LNCaP clone FGC (cell line): ENCODE measurements around the gene ACR.
"Not testable (repeated sequence)": the region's sequence is repeated elsewhere in the genome, so short reads cannot be mapped to it uniquely, and the experiment has no call there.

ENCODE experiments used
- DNase-seq: peaks from one replicate; pipeline ENCODE4 v3.0.0-alpha.2; 2011; ENCODE audit warnings: low read depth
- H3K4me3 ChIP-seq: 2 replicates; pipeline ENCODE4 v1.5.1; 2011; ENCODE audit warnings: mild to moderate bottlenecking, low read depth, low read length, control low read depth
- TF ChIP-seq, protein P1 (sequence below): IDR thresholded peaks from 2 replicates; pipeline ENCODE4 v1.5.1; 2012; ENCODE audit warnings: mild to moderate bottlenecking; ENCODE audit not compliant: control insufficient read depth, insufficient read depth; ENCODE audit errors: extremely low read depth

The ACR gene

DNA sequence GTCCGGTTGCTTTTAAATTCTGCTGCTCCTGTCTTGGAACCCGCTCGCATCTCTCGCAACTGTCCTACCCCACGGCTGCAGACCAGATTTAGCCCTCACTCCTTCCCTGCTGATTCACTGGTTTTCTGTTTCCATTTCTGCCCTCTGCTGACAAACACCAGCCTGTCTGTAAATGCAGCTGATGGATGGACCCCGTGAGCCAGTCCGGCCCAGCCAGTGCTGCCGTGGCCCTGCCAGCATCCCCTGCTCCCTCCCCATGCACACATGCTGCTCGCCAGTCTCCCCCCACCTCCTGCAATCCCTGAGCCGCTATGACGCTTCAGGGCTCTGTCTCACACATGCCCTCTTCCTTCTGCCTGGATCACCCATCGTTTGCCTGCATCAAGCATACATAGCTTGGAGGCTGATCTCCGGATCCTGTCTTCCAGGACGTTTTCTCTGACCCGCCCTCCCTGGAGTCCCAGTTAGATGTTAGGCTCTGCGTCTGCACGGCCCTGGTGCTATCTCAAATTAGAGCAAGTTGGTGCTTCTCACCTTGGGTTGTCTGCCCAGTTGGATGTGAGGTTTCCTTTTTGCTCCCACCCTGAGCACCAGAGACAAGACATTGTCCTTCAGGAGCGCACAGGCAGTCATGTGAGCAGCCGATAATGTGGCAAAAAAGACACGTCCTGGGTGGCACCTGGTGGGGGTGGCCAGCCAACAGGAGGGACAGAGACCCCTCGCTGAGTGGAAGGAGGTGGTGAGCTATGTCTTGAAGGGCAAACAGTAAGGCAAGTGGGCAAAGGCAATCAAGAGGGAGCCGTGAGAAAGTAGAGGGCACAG is 4.3 kb upstream of the ACR start:
- no peak for DNase-seq
- H3K4me3 ChIP-seq: no peak overlapping the region
- TF ChIP-seq, protein P1, sequence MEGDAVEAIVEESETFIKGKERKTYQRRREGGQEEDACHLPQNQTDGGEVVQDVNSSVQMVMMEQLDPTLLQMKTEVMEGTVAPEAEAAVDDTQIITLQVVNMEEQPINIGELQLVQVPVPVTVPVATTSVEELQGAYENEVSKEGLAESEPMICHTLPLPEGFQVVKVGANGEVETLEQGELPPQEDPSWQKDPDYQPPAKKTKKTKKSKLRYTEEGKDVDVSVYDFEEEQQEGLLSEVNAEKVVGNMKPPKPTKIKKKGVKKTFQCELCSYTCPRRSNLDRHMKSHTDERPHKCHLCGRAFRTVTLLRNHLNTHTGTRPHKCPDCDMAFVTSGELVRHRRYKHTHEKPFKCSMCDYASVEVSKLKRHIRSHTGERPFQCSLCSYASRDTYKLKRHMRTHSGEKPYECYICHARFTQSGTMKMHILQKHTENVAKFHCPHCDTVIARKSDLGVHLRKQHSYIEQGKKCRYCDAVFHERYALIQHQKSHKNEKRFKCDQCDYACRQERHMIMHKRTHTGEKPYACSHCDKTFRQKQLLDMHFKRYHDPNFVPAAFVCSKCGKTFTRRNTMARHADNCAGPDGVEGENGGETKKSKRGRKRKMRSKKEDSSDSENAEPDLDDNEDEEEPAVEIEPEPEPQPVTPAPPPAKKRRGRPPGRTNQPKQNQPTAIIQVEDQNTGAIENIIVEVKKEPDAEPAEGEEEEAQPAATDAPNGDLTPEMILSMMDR: no peak

DNA sequence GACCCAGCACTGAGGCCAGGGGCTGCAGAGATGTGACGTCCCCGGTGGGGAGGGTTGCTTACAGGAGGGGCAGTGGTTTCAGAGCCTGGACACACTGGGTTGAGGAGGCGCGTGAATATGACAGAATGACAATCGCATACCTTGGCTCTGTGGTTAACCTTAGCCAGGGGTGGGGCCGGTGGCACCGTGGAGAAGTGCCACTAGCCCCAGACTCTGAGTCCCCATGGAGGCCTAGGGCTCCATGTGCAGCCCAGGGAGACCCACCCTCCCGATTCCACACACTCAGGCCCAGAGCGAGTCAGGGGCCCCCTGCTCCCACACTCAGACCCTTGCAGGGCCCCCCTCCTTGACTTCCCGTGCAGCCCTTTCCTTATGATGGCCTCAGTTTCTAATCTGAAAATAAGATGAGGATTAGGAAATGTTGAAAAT is 3.6 kb upstream of the ACR start:
- no peak for DNase-seq
- no peak overlapping the region for H3K4me3 ChIP-seq
- TF ChIP-seq, protein P1: no peak

DNA sequence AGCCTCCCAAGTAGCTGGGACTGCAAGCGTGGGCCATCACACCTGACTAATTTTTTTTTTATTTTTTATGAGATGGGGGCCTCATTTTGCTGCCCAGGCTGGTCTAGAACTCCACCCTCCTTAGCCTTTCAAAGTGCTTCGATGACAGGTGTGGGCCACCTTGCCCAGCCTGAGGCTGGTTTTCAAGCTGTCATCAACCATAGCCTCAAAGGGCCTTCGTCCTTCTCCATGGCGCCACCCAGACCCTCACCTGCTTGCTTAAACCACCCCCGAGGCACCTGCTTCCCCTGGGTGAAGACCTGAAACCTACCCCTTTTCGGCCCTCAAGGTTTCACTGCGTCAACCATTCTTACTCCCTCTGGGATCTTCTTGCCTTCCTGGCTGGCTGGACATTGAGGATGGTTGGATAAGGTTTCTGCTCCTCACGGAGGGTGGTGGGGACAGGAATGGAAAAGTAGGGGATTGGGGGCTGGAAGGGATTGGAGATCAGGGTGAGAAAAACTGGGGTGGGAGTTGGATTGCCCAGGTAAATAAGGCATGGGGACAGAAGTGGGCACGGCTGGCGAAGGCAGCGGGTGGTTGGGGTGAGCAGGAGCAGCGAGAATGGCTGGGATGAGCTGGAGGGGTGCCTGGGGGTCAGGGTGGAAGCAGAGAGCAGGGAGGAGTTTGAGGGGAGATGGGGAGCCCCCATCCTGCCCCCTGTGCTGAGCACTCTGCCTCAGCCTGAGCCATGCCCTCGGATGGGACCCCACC is 2.8 kb upstream of the ACR start:
- TF ChIP-seq, protein P1: no peak
- DNase-seq: no peak
- no peak overlapping the region for H3K4me3 ChIP-seq

DNA sequence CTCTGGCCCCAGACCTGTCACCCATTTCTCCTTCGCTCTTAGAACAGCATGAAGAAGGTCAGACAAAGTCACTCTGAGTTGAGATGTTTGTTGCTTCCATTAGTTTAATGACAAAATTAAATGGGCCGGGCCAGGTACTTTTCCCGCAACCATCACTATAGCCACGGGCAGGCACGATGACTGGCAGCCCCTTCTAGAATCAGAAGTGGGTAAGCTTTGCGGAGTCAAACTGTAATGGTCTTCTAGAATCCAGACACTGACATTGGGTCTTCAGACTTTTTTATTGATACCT is 2.3 kb upstream of the ACR start:
- no peak overlapping the region for H3K4me3 ChIP-seq
- DNase-seq: no peak
- TF ChIP-seq, protein P1: no peak

DNA sequence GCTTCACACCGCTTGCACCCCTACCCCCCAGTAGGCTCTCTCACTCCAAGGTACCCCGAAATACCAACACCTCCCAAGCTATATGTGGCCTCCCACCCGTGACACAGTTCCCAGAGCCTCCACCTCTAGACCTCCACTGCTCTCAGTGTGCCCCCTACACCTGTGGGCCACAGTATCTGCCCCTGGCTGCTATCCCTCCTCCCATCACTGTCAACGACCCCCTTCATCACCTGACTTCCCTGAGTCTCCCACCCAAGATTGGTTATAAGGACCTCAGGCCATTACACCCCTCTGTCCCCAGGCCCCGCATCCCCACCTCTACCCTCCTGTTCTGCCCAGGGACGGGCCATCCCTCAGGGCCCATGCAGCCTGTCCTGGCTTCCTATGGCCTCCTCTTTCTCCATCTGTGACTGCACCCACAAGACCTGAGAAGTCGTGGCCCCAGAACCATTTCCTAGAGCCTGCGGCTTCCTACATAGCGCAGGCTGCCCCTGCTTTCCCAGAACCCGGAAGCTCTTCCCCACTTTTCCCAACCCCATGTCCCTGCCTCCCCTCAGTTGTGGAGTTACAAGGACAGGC is 734 bp downstream of the ACR start:
- TF ChIP-seq, protein P1: no peak
- DNase-seq: no peak

DNA sequence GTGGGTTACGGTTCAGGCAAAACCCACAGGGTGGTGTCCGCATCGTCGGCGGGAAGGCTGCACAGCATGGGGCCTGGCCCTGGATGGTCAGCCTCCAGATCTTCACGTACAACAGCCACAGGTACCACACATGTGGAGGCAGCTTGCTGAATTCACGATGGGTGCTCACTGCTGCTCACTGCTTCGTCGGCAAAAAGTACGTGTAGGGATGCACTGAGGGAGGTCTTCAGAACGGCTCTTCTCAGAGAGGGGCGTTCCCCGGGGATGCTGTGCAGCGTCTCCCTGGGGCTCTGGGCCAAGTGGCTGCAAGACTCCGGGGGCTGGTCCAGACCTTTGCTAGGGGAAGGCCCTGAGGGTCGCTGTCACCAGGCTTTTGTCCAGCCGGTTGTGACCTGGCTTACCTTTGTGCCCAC is 1.3 kb downstream of the ACR start:
- TF ChIP-seq, protein P1: no peak
- no peak overlapping the region for H3K4me3 ChIP-seq
- DNase-seq: no peak

More for the DNA sequence above, 734 bp downstream of the ACR start:
- H3K4me3 ChIP-seq: no peak overlapping the region

DNA sequence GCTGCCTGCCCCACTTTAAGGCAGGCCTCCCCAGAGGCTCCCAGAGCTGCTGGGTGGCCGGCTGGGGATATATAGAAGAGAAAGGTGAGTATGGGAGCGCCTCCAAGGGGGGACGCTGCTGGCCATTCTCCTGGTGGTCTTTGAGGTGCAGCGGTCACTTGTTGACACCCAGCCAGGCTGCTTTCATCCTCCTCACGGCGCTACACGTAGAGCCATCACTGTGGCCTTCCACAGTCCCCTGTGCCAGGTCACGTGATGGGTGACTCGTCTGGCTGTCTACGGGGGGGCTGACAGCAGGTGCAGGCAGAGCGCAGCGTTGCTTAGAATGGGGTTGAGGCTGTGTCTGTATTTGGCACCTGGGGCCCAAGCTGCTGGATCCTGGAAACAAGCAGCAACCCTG is 1.9 kb downstream of the ACR start:
- DNase-seq: no peak
- TF ChIP-seq, protein P1: no peak
- no peak overlapping the region for H3K4me3 ChIP-seq

DNA sequence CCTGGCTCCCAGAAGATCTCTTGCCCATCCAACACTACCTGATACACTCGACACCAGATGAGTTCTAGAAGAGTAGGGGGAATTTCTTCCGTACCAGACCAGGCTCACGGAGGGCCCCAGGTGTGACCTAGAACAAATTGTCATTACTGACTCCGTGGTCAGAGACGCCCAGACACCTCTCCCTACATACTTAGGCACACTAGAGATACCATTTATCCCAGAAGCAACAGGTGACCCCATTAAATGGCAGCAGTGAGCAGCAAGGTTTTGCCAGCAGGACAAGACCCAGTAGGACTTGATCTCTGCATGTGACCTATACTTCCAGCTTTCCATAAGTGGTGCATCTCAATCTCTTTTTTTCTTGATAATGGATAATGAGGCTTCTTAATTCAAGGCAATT is 2.7 kb downstream of the ACR start:
- not testable (repeated sequence) for DNase-seq, H3K4me3 ChIP-seq

DNA sequence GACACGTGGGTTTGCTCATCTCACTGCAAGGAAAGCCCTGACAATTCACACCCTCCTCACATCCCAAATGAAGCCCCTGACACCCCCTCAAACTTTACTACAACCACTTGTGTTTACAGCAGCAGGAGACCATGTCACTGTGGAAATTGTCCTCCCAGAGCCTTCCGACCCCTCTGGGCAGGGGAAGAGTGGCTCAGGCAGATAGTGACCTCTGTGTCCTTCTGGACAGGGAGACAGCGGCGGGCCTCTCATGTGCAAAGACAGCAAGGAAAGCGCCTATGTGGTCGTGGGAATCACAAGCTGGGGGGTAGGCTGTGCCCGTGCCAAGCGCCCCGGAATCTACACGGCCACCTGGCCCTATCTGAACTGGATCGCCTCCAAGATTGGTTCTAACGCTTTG is 6.4 kb downstream of the ACR start:
- not testable (repeated sequence) for H3K4me3 ChIP-seq, DNase-seq

DNA sequence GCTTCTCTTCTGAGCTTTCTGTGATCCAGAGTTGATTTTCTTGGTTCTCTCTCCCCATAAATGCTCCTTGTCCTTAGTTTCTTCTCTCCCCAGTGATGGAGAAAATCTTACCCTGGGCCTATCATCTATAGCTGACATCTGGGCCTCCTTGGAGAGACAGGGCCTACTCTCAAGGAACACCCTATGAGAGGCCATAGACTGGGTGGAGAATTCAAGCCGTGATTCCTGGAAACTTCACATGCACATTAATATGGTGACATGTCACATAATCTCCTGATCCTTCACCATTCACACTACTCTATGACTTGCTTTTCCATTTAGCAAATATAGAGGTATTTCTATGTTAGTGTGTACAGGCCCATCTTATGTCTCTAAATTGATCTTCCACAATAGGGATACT is 9.5 kb downstream of the ACR start:
- not testable (repeated sequence) for H3K4me3 ChIP-seq, DNase-seq
